ENCODE data around the gene ARSB.

DNA sequence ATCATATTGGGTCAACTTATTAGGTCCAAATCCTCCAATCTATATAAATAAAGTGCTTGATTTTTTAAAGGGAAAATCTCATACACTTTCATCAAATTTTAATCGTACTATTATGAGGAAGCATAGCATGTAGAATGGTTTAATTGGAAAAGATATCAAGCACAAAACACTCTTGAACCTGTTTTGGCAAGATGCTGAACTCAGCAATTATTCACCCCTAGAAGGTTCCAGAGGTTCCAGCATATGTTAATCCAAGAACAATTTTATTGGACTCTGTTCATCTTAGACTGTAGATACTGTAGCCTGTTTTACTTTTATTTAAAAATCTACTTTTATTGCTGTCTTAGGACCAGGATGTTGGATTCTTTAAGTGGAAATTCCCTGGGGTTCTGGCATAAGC lies 244.1 kb downstream of the ARSB start:
- TF ChIP-seq CTCF (IDR thresholded peaks at IDR 0.05), result no peak
- TF ChIP-seq EZH2 (IDR thresholded peaks at IDR 0.05; ENCODE audit: borderline replicate concordance, insufficient read depth, low read depth, low read length, poor library complexity, severe bottlenecking), result no peak
